Lung microvascular endothelial cell (primary cell): Measurements from ENCODE around the gene LMOD2. TPM values are rescaled to one million over a fixed set of nuclear protein-coding genes. Genes with fewer than 3 reads are reported as not detected.

Experiments used
- DNase-seq, 2 donors: peaks; one replicate each; pipeline versions ENCODE4 v3.0.0 to v3.0.0-alpha.2; 2010; ENCODE audit warnings: low read depth in 2 of 2
- total RNA-seq: library from RNA; depleted of rRNA; stranded (reverse); fragments of >200 nt; gene quantifications from 2 replicates; pipeline ENCODE4 v1.2.1, GENCODE V29; 2014

The LMOD2 gene
- not detected in 2 replicates for total RNA-seq

- DNase-seq, result no peak
Measured at GRCh38 chr7:123655614-123656013, at the start of gene LMOD2. Gene LMOD2, plus strand, starts transcription at chr7:123655866. Its CDS starts 98 bp downstream, at chr7:123655964.

- no peak for DNase-seq
Measured at GRCh38 chr7:123607423-123607975, 48.2 kb upstream of the LMOD2 start.

- DNase-seq, result no peak
Measured at GRCh38 chr7:123608991-123609882, 46.4 kb upstream of the LMOD2 start.

GRCh38 chr7:123609883-123610239, 45.8 kb upstream of the LMOD2 start:
- DNase-seq, result no peak

- no peak for DNase-seq
Measured at GRCh38 chr7:123612024-123612423, 43.6 kb upstream of the LMOD2 start.

GRCh38 chr7:123615344-123615743, 40.3 kb upstream of the LMOD2 start:
- no peak for DNase-seq

GRCh38 chr7:123616223-123616622, 39.4 kb upstream of the LMOD2 start:
- no peak for DNase-seq

GRCh38 chr7:123621707-123622106, 34.0 kb upstream of the LMOD2 start:
- DNase-seq, result no peak

GRCh38 chr7:123622660-123623386, 32.8 kb upstream of the LMOD2 start:
- DNase-seq, result no peak

GRCh38 chr7:123624527-123625183, 31.0 kb upstream of the LMOD2 start:
- peak; percentile 33 to 43 for DNase-seq

GRCh38 chr7:123625254-123625653, 30.4 kb upstream of the LMOD2 start:
- no peak for DNase-seq

GRCh38 chr7:123627851-123628250, 27.8 kb upstream of the LMOD2 start:
- DNase-seq, result no peak

GRCh38 chr7:123628829-123629228, 26.8 kb upstream of the LMOD2 start:
- DNase-seq, result no peak

- no peak for DNase-seq
Measured at GRCh38 chr7:123629281-123629680, 26.4 kb upstream of the LMOD2 start.

GRCh38 chr7:123632808-123633207, 22.9 kb upstream of the LMOD2 start:
- DNase-seq, result no peak

- DNase-seq, result peak; percentile 51 to 95
Measured at GRCh38 chr7:123633553-123633952, 22.1 kb upstream of the LMOD2 start.

- peak in 1 of 2 donors; percentile 15 for DNase-seq
Measured at GRCh38 chr7:123634011-123634573, 21.6 kb upstream of the LMOD2 start.

- DNase-seq, result peak; percentile 78 to 80
Measured at GRCh38 chr7:123635551-123636359, 19.9 kb upstream of the LMOD2 start.

- no peak for DNase-seq
Measured at GRCh38 chr7:123637203-123637602, 18.5 kb upstream of the LMOD2 start.

GRCh38 chr7:123637878-123638277, 17.8 kb upstream of the LMOD2 start:
- DNase-seq, result no peak

- no peak for DNase-seq
Measured at GRCh38 chr7:123639631-123640030, 16.0 kb upstream of the LMOD2 start.
